Colonic mucosa (tissue), 4 donors: Measurements from ENCODE around the gene KRT27. TPM values are rescaled to one million over a fixed set of nuclear protein-coding genes. Genes with fewer than 3 reads are reported as not detected.

Experiments used
- DNase-seq: peaks from one replicate; pipeline ENCODE4 v3.0.0-alpha.2; 2020
- H3K27ac ChIP-seq: fragments of 200-600 bp; one replicate; pipeline ENCODE4 v1.8.0; 2021
- H3K27me3 ChIP-seq: fragments of 200-600 bp; one replicate; pipeline ENCODE4 v1.8.0; 2021
- H3K36me3 ChIP-seq: fragments of 200-600 bp; one replicate; pipeline ENCODE4 v1.8.0; 2021
- H3K4me1 ChIP-seq: fragments of 200-600 bp; one replicate; pipeline ENCODE4 v1.8.0; 2021; ENCODE audit warnings: mild to moderate bottlenecking
- H3K4me3 ChIP-seq: fragments of 200-600 bp; one replicate; pipeline ENCODE4 v1.8.0; 2021
- H3K9ac ChIP-seq, 2 donors: one replicate each; pipeline ENCODE4 v1.7.0; 2013; ENCODE audit warnings: control low read depth in 2 of 2, low read depth in 2 of 2, low read length in 2 of 2
- H3K9me3 ChIP-seq: fragments of 200-600 bp; one replicate; pipeline ENCODE4 v1.8.0; 2021
- intact Hi-C: fragments of 100-400 bp; cut with DNase I; formaldehyde crosslinking; loops from one replicate; pipeline ENCODE4 v1.14.1; 2022
- total RNA-seq, 2 donors: library from RNA; stranded (reverse); fragmentation: NEBNext Ultra II Directional in 1 of 2; extraction: Animal tissue kit (Norgen Biotek cat#: 25700) in 1 of 2; gene quantifications; one replicate each; pipeline ENCODE4 v1.2.1, GENCODE V29; 2021
- TF ChIP-seq, protein P1 (sequence below): fragments of 200-600 bp; IDR thresholded peaks from one replicate; pipeline ENCODE4 v1.8.0; 2022; ENCODE audit warnings: antibody characterized with exemption, mild to moderate bottlenecking
- donor health status: healthy.
- donor health status: DM: no; HTN: no; CAD: no.
- donor health status: DM: no; HTN: no; CAD: no.

The KRT27 gene
- total RNA-seq, 2 donors from 2014 or later = not detected

DNA sequence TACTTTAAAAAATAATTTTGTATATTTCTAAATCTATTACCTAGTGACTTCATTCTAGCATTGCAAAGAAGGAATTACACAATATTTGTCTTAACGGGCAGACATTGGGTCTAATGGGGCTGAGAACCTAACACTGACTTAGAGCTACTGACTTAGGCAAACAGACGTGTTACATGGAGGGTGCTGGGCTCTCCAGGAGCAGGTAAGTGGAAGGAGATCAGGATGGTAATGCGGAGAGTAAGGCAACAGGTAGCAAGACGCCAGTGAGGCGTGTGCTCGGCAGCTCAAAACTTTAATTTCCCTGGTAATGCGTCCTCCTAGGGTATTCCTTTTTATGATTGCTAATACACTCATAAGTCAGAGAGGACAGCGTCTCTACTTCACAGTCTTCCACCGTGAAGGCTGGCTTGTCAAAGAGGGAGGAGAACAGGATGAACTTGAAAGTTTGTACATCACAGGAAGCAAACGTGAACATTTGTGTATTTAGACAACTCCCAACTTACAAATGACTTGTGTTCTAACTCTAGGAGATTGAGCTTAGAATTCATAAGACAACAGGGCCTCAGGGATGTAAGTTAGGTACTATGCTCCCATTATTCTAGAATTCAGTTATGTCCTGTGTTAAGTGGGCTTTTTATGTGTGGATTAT lies 12.8 kb upstream of the KRT27 start:
- Histone ChIP-seq H3K4me1 (no peaks in the 10 kb centered on the region), H3K9me3 (no peaks in the 10 kb centered on the region), H3K4me3 (no peak overlapping the region), H3K27ac (no peak overlapping the region), H3K9ac (no peak overlapping the region), H3K36me3 (no peaks in the 10 kb centered on the region), H3K27me3 (no peaks in the 10 kb centered on the region)
- TF ChIP-seq, protein P1, sequence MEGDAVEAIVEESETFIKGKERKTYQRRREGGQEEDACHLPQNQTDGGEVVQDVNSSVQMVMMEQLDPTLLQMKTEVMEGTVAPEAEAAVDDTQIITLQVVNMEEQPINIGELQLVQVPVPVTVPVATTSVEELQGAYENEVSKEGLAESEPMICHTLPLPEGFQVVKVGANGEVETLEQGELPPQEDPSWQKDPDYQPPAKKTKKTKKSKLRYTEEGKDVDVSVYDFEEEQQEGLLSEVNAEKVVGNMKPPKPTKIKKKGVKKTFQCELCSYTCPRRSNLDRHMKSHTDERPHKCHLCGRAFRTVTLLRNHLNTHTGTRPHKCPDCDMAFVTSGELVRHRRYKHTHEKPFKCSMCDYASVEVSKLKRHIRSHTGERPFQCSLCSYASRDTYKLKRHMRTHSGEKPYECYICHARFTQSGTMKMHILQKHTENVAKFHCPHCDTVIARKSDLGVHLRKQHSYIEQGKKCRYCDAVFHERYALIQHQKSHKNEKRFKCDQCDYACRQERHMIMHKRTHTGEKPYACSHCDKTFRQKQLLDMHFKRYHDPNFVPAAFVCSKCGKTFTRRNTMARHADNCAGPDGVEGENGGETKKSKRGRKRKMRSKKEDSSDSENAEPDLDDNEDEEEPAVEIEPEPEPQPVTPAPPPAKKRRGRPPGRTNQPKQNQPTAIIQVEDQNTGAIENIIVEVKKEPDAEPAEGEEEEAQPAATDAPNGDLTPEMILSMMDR = no peak
- intact Hi-C loops = no loop called here
- DNase-seq = no peak

DNA sequence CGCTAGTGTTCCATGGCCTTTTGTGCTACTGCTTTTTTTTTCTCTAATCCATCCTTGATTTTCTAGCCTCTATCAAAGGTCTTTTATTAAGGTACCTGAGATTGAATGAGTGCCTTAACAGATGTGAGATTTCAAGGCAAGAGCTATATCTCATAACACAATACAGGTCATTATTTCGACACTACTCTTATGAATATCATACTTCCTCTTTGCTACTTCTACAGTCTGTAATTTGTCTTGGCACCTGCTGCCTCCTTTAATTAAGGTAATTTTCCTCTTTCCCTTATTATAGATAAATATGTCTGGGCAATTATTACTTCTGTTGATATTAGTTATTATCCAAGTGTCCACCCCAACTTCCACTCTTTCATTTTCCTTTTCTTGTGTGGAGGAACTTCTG lies 12.1 kb upstream of the KRT27 start:
- Histone ChIP-seq H3K4me1 (no peaks in the 10 kb centered on the region), H3K4me3 (no peak overlapping the region), H3K27me3 (no peaks in the 10 kb centered on the region), H3K9ac (no peak overlapping the region), H3K27ac (no peak overlapping the region), H3K36me3 (no peaks in the 10 kb centered on the region), H3K9me3 (no peaks in the 10 kb centered on the region)
- no peak for DNase-seq
- TF ChIP-seq, protein P1 = no peak
- intact Hi-C loops = loop anchor here (5.0 kb wide), 1 partner anchor 177 kb away; no protein-coding TSS in a partner anchor

DNA sequence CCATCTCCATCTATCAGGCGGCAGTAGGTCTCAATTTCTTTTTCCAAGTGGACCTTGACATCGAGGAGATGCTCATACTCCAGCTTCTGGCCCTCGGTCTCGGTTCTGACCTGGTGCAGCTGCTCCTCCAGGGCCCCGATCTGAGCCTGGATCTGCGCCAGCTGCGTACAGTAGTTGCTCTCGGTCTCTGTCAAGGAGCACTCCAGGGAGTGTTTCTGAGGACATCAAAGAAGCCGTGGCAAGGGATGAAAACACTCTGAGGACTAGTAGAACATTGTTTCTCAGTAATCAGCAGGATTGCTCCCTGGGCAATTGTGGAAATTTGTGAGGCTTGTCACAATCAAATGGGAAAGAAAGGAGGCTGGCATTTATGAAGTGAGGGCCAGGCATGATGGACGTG lies 11.5 kb upstream of the KRT27 start:
- Histone ChIP-seq H3K27ac (no peak overlapping the region), H3K4me3 (no peak overlapping the region), H3K4me1 (no peaks in the 10 kb centered on the region), H3K36me3 (no peaks in the 10 kb centered on the region), H3K27me3 (no peaks in the 10 kb centered on the region), H3K9me3 (no peaks in the 10 kb centered on the region), H3K9ac (no peak overlapping the region)
- TF ChIP-seq, protein P1 = no peak
- intact Hi-C loops = loop anchor here (5.0 kb wide), 1 partner anchor 177 kb away; no protein-coding TSS in a partner anchor
- no peak for DNase-seq

DNA sequence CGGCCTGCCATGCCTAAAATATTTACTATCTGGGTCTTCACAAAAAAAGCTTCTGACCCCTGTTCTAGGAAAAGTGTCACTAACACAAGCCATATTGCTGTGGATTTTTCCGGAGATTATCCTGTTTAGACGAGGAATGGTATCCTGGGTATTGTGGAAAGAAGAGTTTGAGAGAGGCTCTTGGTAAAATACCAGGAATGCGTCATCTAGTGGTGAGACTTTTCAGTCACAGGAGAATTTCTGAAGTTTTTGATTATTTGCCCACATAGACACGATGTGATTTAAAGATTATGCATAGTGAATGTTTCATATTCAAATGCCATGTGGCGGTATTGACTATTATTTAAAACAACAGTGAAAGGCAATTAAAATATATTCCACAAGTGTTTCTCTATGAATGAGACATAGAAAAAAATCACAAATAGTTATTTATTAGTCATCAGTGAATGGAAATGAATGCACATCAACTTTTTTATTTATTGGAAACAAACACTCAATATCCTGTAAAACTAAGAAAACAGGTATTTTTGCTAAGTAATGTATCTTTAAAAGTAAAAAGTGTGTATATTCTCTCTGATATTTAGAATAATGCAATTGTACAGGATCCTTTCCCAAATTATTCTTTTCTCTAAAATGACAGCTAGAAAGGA lies 9.6 kb upstream of the KRT27 start:
- intact Hi-C loops = loop anchor here (5.0 kb wide), 1 partner anchor 175 kb away; no protein-coding TSS in a partner anchor
- Histone ChIP-seq H3K27me3 (no peaks in the 10 kb centered on the region), H3K27ac (no peak overlapping the region), H3K9me3 (no peaks in the 10 kb centered on the region), H3K36me3 (no peaks in the 10 kb centered on the region), H3K4me1 (no peaks in the 10 kb centered on the region), H3K9ac (no peak overlapping the region), H3K4me3 (no peak overlapping the region)
- DNase-seq = no peak
- TF ChIP-seq, protein P1 = peak; percentile 25

DNA sequence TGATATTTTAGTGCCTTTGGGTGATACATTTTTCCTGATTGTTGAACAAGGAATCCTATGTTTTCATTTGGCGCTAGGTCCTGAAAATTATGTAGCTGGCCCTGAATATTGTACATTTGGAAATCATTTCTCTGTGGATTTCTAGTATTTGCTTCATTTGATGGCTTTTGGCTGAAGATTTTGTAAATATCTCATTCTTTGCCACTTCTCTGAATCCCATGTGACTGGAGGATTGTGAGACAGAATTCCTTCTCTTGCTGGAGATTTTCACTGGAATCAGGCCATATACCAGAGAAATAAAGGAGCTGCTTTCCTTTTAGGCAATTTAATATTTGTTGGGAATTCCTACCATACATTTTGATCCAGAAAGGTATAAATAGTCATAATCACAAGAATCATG lies 8.8 kb upstream of the KRT27 start:
- no peak overlapping the region for H3K4me3 ChIP-seq
- no peaks in the 10 kb centered on the region for H3K36me3 ChIP-seq
- H3K9me3 ChIP-seq = no peaks in the 10 kb centered on the region
- no peak for DNase-seq
- H3K27me3 ChIP-seq = no peaks in the 10 kb centered on the region
- H3K4me1 ChIP-seq = no peaks in the 10 kb centered on the region
- no peak overlapping the region for H3K27ac ChIP-seq
- TF ChIP-seq, protein P1 = no peak
- H3K9ac ChIP-seq = no peak overlapping the region
- intact Hi-C loops = loop anchor here (5.0 kb wide), 1 partner anchor 174 kb away; no protein-coding TSS in a partner anchor
